HG02973 (cell line): Measurements from ENCODE around the gene RAB8B.

Source experiments
- ATAC-seq: cut with Tn5 transposase; IDR thresholded peaks from one replicate; pipeline ENCODE4 v1.9.1; 2021; ENCODE audit warnings: moderate library complexity; ENCODE audit not compliant: unreplicated experiment

Gene RAB8B

DNA sequence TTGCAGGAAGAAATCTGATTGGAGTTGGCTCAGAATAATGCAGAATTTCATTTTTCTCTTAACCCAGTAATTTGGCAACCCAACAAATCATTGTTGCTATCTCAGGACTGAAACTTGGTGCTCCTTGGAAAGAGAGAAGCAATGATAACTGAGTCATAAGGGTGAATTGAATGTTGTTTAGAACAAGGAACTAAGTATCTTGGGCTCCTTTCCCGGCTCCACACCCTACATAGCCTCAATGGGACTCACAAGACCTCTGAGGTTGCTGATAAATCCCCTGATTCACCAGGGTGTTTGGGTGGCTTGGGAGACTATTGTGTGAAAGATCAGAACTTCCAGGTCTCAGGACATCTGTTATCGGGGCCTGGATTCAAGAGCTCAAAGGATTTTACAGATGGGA lies 7.8 kb upstream of the RAB8B start:
- ATAC-seq = no peak

GRCh38 chr15:63185206-63185605 lies 4.2 kb upstream of the RAB8B start:
- ATAC-seq = no peak

GRCh38 chr15:63186065-63186464 lies 3.3 kb upstream of the RAB8B start:
- no peak for ATAC-seq

GRCh38 chr15:63187589-63188226 lies 1.7 kb upstream of the RAB8B start:
- ATAC-seq = no peak

GRCh38 chr15:63188247-63188925 lies 1.0 kb upstream of the RAB8B start:
- ATAC-seq = no peak

DNA sequence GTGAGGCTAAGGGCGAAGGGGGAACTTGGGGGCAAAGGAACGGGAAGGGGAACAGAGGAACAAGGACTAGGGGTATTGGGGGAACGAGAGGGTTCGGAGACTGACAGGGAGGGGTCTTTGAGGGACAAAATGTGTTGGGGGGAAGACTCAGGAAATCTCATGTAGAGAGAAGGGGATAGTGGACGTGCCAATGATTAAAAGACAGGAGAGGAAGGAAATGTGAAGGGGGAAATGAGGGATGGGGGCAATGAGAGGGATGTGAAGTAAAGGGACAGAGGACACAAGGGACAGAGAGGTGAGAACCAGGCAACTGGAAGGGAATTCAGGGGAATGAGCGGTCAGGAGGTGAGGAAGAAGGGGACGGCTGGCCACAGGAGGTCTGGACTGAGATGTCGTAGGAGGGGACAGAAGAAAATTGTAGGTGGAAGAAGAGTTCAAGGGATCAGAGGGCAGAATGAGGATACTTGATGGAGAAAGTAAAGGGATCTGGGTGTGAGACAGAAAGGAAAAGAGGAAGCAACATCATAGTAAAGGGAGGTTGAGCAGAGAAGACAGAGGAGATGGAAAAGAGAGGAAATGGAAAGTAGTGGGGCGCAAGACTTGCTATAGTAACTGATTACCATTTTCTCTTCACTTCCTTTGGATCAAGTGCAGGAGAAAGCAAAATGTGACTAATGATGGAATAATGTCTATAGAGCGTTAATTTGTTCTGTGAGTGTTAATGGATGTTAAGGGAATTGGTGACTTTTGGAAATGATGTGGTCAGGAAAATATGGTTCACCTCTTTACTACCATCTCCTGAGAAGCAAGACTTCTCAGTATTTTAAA lies 749 bp downstream of the RAB8B start:
- ATAC-seq = no peak

- no peak for ATAC-seq
Measured at GRCh38 chr15:63190769-63191649, 1.6 kb downstream of the RAB8B start.

DNA sequence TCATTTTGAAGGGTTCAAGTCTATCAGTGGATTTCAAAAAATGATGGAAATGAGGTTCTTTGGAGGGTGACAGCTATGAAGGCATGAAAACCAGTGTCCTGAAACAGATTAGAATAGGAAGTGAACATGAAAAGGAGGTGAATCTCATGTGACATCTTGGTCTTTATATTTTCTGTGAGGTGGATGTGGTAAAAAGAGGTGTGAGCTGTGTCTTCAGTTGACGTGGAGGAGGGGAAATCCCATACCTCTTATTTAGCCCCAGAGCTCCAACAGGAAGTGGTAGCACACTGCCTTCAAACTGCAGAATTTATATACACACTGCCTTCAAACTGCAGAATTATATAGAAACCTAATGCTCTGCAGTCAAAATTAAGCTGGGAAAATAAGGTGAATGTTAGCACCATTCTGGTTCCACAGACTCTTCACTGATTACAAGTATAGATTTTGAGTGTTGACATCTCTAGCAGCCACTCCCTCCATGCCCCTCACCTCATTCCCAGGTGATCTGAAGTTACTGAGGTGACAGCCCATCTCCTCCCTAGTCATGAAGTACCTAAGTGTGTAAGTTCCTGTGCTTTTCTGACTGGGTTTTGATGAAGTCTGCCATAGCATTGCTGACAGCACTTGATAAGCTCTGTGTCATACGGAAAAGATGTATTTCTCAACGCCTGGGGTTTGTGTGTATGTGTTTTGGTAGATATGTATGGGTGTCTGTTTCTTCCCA lies 2.7 kb downstream of the RAB8B start:
- ATAC-seq = peak; percentile 33

GRCh38 chr15:63192619-63193206 lies 3.3 kb downstream of the RAB8B start:
- no peak for ATAC-seq

DNA sequence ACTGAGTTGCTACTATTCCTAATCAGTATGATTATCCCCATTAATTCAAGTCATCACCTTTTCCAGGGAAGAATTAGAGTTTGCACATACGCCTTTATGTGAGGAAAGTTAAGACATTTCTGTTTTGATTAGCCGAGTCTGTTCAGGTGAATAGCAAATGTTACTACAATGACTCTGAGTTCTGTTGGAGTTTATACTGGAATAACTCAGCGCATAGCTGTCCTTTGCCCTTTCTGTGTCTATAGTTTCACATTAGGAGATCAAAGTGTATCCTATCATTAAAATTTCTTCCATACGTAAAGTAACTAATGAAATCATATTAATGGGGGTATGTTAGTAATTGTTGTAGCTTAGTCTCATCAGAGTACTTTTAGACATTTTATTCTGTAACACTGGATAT lies 4.9 kb downstream of the RAB8B start:
- no peak for ATAC-seq

DNA sequence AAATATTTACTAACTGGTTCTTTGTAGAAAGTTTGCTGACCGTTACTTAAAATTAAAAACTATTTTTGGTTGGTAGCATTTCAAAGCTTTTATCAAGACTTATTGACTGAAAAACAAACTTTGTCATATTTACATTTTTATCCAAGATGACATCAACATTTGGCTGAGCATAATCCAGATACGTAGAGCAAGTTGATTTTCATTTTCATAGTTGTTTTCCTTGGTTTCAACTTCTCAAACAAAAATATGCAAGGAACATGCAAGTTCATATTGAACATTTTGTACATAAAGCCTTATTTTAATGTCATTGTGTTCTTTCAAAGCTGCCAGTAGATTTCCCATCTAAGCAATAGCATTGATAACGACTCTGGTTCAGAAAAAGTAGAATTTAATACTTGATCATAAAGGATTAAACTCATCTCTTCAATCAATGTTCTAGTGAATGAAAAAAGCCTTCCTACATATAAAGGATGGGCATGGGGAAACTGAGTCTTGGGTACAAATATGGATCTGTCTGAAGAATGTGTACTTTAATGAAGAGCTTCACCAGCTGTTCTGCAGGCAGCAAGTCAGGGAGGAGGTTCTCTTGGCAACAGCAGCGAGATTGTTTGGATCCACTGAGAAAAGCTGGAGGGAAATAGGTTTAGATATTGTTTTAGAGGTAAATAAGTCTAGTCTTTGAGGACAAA lies 5.6 kb downstream of the RAB8B start:
- ATAC-seq = no peak

DNA sequence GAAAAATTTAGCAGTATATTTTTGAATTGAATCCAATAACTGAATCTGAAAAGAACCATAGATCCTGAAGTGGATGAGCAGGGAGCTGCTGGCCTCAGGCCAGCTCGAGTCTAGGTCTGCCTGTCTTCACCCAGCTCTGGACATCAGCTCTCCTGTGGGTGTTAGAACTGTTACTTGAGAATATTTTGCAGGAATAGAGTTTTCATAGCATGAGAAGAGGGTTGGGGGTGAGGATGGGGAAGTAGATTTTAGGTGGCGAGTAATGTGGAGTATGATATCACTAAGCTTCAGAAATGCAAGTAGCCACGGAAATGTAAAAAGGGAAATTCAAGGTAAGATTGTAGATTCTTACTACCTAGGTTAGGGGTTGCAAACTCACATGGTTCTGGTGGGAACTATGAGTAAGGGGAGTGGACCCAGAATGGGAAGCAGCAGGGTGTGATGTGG lies 6.2 kb downstream of the RAB8B start:
- no peak for ATAC-seq

DNA sequence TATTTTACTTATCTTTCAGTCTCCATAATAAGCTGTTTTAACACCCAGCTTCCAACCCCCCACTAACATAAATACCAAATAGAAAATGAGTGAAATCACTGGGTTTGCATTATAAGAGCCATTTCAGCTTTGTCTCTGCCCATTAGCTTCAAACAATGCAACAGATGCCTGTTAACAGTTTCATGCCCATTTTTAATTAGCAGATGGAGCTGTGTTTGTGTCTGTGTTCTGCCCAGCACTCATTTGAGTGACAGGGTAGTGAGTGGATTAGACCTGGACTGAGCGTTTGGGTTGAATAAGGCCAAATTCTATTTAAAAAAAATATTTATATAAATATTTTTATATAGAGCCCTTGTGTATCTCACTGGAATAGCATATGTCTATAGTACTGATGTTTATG lies 7.4 kb downstream of the RAB8B start:
- no peak for ATAC-seq

- no peak for ATAC-seq
Measured at GRCh38 chr15:63197626-63198025, 8.2 kb downstream of the RAB8B start.

DNA sequence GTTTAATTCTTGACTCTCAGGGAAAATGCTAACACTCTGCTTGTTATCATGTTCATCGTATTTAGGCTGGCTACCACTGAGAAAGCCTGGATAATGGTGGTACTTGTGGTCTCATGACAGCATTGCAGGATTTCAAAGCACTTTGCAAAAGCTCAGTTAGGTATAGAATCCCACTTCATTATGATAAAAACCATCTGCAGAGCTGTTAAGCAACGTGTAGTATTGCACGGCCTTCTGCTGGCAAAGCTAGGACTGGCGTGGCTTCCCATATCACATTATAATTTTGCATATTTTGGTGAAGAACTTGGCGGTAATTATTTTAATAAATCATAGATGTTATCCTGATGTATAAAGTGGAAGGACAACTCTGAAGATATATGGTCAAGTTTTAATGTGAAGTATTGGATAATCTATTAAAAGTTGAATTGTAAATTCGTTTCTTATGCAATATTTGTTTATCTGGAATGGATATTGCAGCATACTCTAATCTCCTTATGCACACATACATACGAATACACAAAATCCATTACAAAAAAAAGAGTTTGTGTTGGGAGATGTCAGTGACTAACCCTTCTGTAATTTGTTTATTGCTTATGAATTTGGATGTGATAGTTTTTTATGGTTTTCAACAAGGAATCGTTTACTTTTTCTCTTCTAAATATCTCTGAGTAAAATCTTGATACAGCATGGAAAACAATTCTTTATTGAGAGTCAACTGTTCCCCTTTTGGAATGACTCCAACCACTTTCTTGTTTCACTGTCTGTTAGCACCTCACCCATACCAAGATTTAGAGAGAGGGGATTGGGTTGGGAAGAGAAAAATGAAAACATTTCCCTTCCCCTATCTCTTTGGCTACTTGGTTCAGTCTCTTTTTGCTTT lies 9.2 kb downstream of the RAB8B start:
- no peak for ATAC-seq

GRCh38 chr15:63200464-63201249 lies 11.3 kb downstream of the RAB8B start:
- ATAC-seq = no peak

GRCh38 chr15:63202861-63203260 lies 13.5 kb downstream of the RAB8B start:
- ATAC-seq = no peak
